ENCODE measurements around the gene KLRK1. TPM values are rescaled to one million over a fixed set of nuclear protein-coding genes. Genes with fewer than 3 reads are reported as not detected.
"Not testable (repeated sequence)": the region's sequence is repeated elsewhere in the genome, so short reads cannot be mapped to it uniquely, and the experiment has no call there.

KLRK1 gene
- total RNA-seq, 3 donors from 2014 or later, result 2.6 to 7.0 (median 3.8) TPM

- H3K36me3 ChIP-seq, result no peaks in the 10 kb centered on the region
- no peak for DNase-seq (ENCODE audit: low spot score in 2 of 2)
- no peaks in the 10 kb centered on the region for H3K27me3 ChIP-seq
- TF ChIP-seq CTCF (IDR thresholded peaks at IDR 0.05) (peak in 2 of 3 donors; percentile 66 to 72), POLR2A (IDR thresholded peaks at IDR 0.05) (no peak)
- no peak overlapping the region for H3K4me3 ChIP-seq
- H3K4me1 ChIP-seq, result no peaks in the 10 kb centered on the region
- no peak overlapping the region for H3K27ac ChIP-seq
- intact Hi-C loops (cut with DNase I; ENCODE audit: low total_unique reads), result no loop called here
- no peaks in the 10 kb centered on the region for H3K9me3 ChIP-seq
These were observed 58.1 kb downstream of the KLRK1 start for GRCh38 chr12:10331642-10332239.

GRCh38 chr12:10328691-10329090 is 61.1 kb downstream of the KLRK1 start:
- H3K27ac ChIP-seq; H3K36me3 ChIP-seq; H3K9me3 ChIP-seq; H3K4me3 ChIP-seq; intact Hi-C loops (cut with DNase I; ENCODE audit: low total_unique reads); H3K4me1 ChIP-seq; DNase-seq (ENCODE audit: low spot score in 2 of 2); H3K27me3 ChIP-seq: not testable (repeated sequence)

Other genes with a start within 250 kb of the KLRK1 start
- 10 to 100 TPM in 1 of 3 donors, 1 to 10 TPM in 1, not detected in 1; 3.3 to 17.1 TPM for gene OLR1, start 217.9 kb downstream of the KLRK1 start, total RNA-seq
- gene TMEM52B, start 211.0 kb downstream of the KLRK1 start, total RNA-seq, result under 1 TPM in 2 of 3 donors, not detected in 1; 0.33 to 0.44 TPM
- gene GABARAPL1, start 177.2 kb downstream of the KLRK1 start, total RNA-seq, result 100 to 1,000 TPM; 146 to 182 (median 155) TPM
- gene KLRD1, start 82.2 kb downstream of the KLRK1 start, total RNA-seq, result 1 to 10 TPM in 2 of 3 donors, under 1 TPM in 1; 0.96 to 2.5 (median 2.3) TPM
- gene KLRC4, start 19.7 kb upstream of the KLRK1 start, total RNA-seq, result 1 to 10 TPM in 1 of 3 donors, under 1 TPM in 1, not detected in 1; 0.66 to 1.5 TPM
- gene KLRC3, start 30.6 kb upstream of the KLRK1 start, total RNA-seq, result not detected
- gene KLRC2, start 46.0 kb upstream of the KLRK1 start, total RNA-seq, result 1 to 10 TPM; 1.6 to 2.1 (median 2.0) TPM
- gene KLRC1, start 63.3 kb upstream of the KLRK1 start, total RNA-seq, result 1 to 10 TPM in 2 of 3 donors, under 1 TPM in 1; 0.48 to 8.3 (median 3.3) TPM
- gene EIF2S3B, start 115.8 kb upstream of the KLRK1 start, total RNA-seq, result under 1 TPM in 2 of 3 donors, not detected in 1; 0.33 to 0.48 TPM
- gene MAGOHB, start 223.6 kb upstream of the KLRK1 start, total RNA-seq, result 10 to 100 TPM; 10.9 to 34.1 (median 17.4) TPM

Measured in breast epithelium (tissue), 4 donors.